ENCODE data around the gene ACAD8.

- TF ChIP-seq POLR2AphosphoS5 (IDR thresholded peaks at IDR 0.05) (no peak), CTCF (IDR thresholded peaks at IDR 0.05) (no peak), POLR2A (IDR thresholded peaks at IDR 0.05; ENCODE audit: low read depth) (no peak), EP300 (IDR thresholded peaks at IDR 0.05) (no peak)
These were observed 801 bp upstream of the ACAD8 start for GRCh38 chr11:134252346-134253187.
